ENCODE results near the gene KPNB1. TPM values are rescaled to one million over a fixed set of nuclear protein-coding genes. Genes with fewer than 3 reads are reported as not detected.
A peak's percentile ranks its signal among the peaks of the same experiment; 100 is the strongest.

KPNB1 gene
- total and polyA plus RNA-seq, 10 donors, result 37.0 to 331 (median 250) TPM

DNA sequence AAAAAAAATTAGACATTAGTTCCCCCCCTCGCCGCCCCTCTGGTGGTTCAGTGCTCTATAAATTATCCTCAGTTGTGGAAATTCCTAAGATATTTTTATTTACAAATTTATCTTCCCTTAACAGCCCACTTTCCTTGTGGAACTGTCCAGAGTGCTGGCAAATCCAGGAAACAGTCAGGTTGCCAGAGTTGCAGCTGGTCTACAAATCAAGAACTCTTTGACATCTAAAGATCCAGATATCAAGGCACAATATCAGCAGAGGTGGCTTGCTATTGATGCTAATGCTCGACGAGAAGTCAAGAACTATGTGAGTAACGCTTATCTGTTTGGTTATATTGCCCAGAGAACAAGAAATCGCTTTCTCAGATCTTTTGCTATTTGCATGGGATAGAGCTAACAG, 2.9 kb downstream of the KPNB1 start:
- DNase-seq, result no peak
- 69 to 78% (median 70%) methylated on average over 6 of the region's 6 CpGs for WGBS, 5 donors
- TF ChIP-seq, protein P1, sequence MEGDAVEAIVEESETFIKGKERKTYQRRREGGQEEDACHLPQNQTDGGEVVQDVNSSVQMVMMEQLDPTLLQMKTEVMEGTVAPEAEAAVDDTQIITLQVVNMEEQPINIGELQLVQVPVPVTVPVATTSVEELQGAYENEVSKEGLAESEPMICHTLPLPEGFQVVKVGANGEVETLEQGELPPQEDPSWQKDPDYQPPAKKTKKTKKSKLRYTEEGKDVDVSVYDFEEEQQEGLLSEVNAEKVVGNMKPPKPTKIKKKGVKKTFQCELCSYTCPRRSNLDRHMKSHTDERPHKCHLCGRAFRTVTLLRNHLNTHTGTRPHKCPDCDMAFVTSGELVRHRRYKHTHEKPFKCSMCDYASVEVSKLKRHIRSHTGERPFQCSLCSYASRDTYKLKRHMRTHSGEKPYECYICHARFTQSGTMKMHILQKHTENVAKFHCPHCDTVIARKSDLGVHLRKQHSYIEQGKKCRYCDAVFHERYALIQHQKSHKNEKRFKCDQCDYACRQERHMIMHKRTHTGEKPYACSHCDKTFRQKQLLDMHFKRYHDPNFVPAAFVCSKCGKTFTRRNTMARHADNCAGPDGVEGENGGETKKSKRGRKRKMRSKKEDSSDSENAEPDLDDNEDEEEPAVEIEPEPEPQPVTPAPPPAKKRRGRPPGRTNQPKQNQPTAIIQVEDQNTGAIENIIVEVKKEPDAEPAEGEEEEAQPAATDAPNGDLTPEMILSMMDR (IDR thresholded peaks at IDR 0.05 in 8 of 11, conservative IDR thresholded peaks at IDR 0.05 in 3 of 11), result no peak
- TF ChIP-seq POLR2AphosphoS5 (IDR thresholded peaks at IDR 0.05) (no peak), POLR2A (IDR thresholded peaks at IDR 0.05) (no peak)
- peaks cover 32 to 86% (median 69%) of the 10 kb centered on the region in 6 donors for H3K4me1 ChIP-seq
- no peak overlapping the region for H3K4me3 ChIP-seq
- peak overlapping the region in 4 of 8 donors; percentile 29 to 98 (median 63) for H3K27ac ChIP-seq
- peaks cover 0 to 64% (median 51%) of the 10 kb centered on the region in 6 donors for H3K36me3 ChIP-seq
- H3K9me3 ChIP-seq, result no peaks in the 10 kb centered on the region
- intact Hi-C loops (cut with DNase I; ENCODE audit: low total_unique reads), result no loop called here
- no peaks in the 10 kb centered on the region for H3K27me3 ChIP-seq (replicated peaks in 1 of 7)

DNA sequence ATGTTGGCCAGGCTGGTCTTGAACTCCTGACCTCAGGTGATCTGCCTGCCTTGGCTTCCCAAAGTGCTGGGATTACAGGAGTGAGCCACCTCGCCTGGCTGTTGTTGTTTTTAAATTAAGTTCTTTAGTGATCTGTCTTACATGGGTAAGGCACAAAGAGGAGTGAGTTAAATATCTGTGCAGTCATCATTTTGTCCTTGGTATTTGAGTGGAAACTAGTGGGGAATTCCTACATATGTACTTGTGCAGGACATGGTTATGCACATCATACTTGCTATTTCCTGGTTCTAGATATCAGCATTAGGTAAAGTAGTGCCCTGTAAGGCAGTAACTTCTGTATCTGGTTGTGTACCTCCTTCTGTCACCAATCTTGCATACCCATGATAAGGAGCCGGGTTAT, 3.7 kb downstream of the KPNB1 start:
- no peak for DNase-seq
- Histone ChIP-seq H3K9me3 (no peaks in the 10 kb centered on the region), H3K4me1 (peaks cover 28 to 86% (median 66%) of the 10 kb centered on the region in 6 donors), H3K4me3 (peak overlapping the region in 1 of 8 donors; percentile 13), H3K36me3 (peaks cover 0 to 73% (median 59%) of the 10 kb centered on the region in 6 donors), H3K27me3 (replicated peaks in 1 of 7) (no peaks in the 10 kb centered on the region), H3K27ac (peak overlapping the region in 2 of 8 donors; percentile 26 to 37)
- 43 to 84% (median 60%) methylated on average over 2 of the region's 2 CpGs for WGBS, 5 donors
- intact Hi-C loops (cut with DNase I; ENCODE audit: low total_unique reads), result no loop called here
- TF ChIP-seq, protein P1 (IDR thresholded peaks at IDR 0.05 in 8 of 11, conservative IDR thresholded peaks at IDR 0.05 in 3 of 11), result no peak
- TF ChIP-seq POLR2AphosphoS5 (IDR thresholded peaks at IDR 0.05), result no peak
- no peak for TF ChIP-seq POLR2A (IDR thresholded peaks at IDR 0.05)

DNA sequence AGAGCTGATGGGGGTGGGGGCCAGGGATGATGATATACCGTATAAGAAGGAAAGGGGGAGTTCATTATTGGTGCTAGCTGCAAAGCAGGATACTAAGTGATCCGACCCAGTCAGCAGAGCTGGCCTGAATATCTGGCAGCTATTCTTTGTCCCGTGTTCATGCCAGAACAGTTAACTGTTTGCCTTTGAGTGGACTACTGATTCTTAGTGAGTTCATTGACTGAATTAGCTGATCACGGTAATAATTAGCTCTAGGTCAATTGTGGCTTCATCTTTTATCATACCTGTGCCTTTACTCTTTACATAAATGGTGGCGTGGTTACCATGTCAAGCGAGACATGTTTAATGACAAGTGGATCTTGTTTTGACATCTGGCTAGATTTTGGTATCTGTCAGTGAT, 5.3 kb downstream of the KPNB1 start:
- 69 to 82% (median 76%) methylated on average over 6 of the region's 6 CpGs for WGBS, 5 donors
- Histone ChIP-seq H3K4me1 (peaks cover 33 to 95% (median 76%) of the 10 kb centered on the region in 6 donors), H3K27me3 (replicated peaks in 1 of 7) (no peaks in the 10 kb centered on the region), H3K36me3 (peaks cover 0 to 85% (median 72%) of the 10 kb centered on the region in 6 donors), H3K27ac (peak overlapping the region in 2 of 8 donors; percentile 24 to 36), H3K4me3 (peak overlapping the region in 1 of 8 donors; percentile 3), H3K9me3 (no peaks in the 10 kb centered on the region)
- intact Hi-C loops (cut with DNase I; ENCODE audit: low total_unique reads), result no loop called here
- TF ChIP-seq, protein P1 (IDR thresholded peaks at IDR 0.05 in 8 of 11, conservative IDR thresholded peaks at IDR 0.05 in 3 of 11), result no peak
- TF ChIP-seq POLR2A (IDR thresholded peaks at IDR 0.05) (no peak), POLR2AphosphoS5 (IDR thresholded peaks at IDR 0.05) (no peak)
- no peak for DNase-seq

DNA sequence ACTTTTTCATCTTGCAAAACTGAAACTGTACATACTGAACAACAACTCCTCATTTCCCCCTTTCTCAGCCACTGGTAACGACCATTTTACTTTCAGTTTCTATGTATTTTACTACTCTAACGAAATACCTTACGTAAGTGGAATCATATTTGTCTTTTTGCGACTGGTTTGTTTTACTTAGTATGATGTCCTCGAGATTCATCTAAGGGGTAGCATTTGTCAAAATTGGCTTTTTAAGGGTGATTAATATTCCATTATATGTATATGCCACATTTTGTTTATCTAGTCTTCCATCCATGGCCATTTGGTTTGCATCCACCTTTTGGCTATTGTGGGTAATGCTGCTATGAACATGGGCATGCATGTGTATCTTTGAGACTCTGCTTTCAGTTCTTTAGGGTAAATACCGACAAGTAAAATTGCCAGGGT, 10.4 kb downstream of the KPNB1 start:
- H3K36me3 ChIP-seq, result peaks cover 0 to 96% (median 77%) of the 10 kb centered on the region in 6 donors
- WGBS, 5 donors, result 10 to 15% (median 13%) methylated on average over 6 of the region's 6 CpGs
- intact Hi-C loops (cut with DNase I; ENCODE audit: low total_unique reads), result no loop called here
- peak overlapping the region; percentile 62 to 92 (median 84) for H3K27ac ChIP-seq
- H3K4me3 ChIP-seq, result peak overlapping the region in 6 of 8 donors; percentile 2 to 61 (median 6)
- TF ChIP-seq, protein P1 (IDR thresholded peaks at IDR 0.05 in 8 of 11, conservative IDR thresholded peaks at IDR 0.05 in 3 of 11), result peak in 7 of 11 experiments; percentile 17 to 60 (median 48)
- TF ChIP-seq POLR2A (IDR thresholded peaks at IDR 0.05), result no peak
- H3K4me1 ChIP-seq, result peaks cover 16 to 98% (median 63%) of the 10 kb centered on the region in 6 donors
- no peak for DNase-seq
- H3K27me3 ChIP-seq (replicated peaks in 1 of 7), result no peaks in the 10 kb centered on the region
- H3K9me3 ChIP-seq, result no peaks in the 10 kb centered on the region

Measured in spleen (tissue), 11 donors.